HepG2 (cell line): ENCODE results near the gene PIK3C3. TPM values are rescaled to one million over a fixed set of nuclear protein-coding genes. Genes with fewer than 3 reads are reported as not detected.

Experiments
- ATAC-seq: fragments of 200-7000 bp; cut with Tn5 transposase; 3 replicates; pipeline ENCODE4 v1.9.1; 2020; ENCODE audit warnings: mild to moderate bottlenecking, moderate library complexity
- BruUV-seq: library from RNA; stranded (reverse); fragments of 400-500 nt; replicated peaks from 2 replicates; lab custom pipeline; 2021; lab: Mats Ljungman, UMichigan
- CTCF ChIA-PET: fragments of 300-600 bp; formaldehyde crosslinking; extraction: SDS; loops from one replicate; lab custom pipeline; 2021; ENCODE audit warnings: low total read pairs, inconsistent platforms, low intra/inter-chr PET ratio; lab: Yijun Ruan, JAX
- POLR2A ChIA-PET: fragments of 350-600 bp; sonication (Branson Sonifier 250); formaldehyde crosslinking; loops from one replicate; lab custom pipeline; 2020; ENCODE audit warnings: antibody characterized with exemption, inconsistent platforms; lab: Yijun Ruan, JAX
- DNase-seq: peaks from one replicate; pipeline ENCODE4 v3.0.0-alpha.2; 2015; ENCODE audit warnings: low spot score
- FAIRE-seq: peaks from 3 replicates; lab custom pipeline; 2011; peaks lifted over from hg19 to GRCh38; lab: Jason Lieb, UNC
- H2AFZ ChIP-seq: one replicate; pipeline ENCODE4 v1.6.1; 2011; ENCODE audit warnings: low read length, inconsistent platforms
- H3K27ac ChIP-seq: fragments of 300-600 bp; 3 replicates; pipeline ENCODE4 v1.8.0; 2011; ENCODE audit warnings: mixed run types, mild to moderate bottlenecking, mixed read lengths, low read length, inconsistent platforms; ENCODE audit not compliant: insufficient read depth; ENCODE audit errors: extremely low read length
- H3K27me3 ChIP-seq, 2 experiments: fragments of 200-600 bp in 1 of 2; 2 replicates in 1 of 2; 3 replicates in 1 of 2; pipeline versions ENCODE4 v1.6.0 to v1.8.0; 2011; ENCODE audit warnings: low read length in 2 of 2, mild to moderate bottlenecking in 2 of 2, moderate library complexity in 2 of 2, inconsistent platforms in 1 of 2; ENCODE audit not compliant: insufficient read depth in 2 of 2, control insufficient read depth in 1 of 2
- H3K36me3 ChIP-seq, 2 experiments: fragments of 200-600 bp in 1 of 2; replicated peaks in 1 of 2; 2 replicates in 1 of 2; 3 replicates in 1 of 2; pipeline versions ENCODE4 v1.5.1 to v1.8.0; 2011; ENCODE audit warnings: low read length in 2 of 2, inconsistent platforms in 1 of 2; ENCODE audit not compliant: insufficient read depth in 2 of 2, control insufficient read depth in 1 of 2
- H3K4me1 ChIP-seq: 2 replicates; pipeline ENCODE4 v1.5.1; 2012; ENCODE audit warnings: low read length, inconsistent platforms; ENCODE audit not compliant: insufficient read depth
- H3K4me2 ChIP-seq: 2 replicates; pipeline ENCODE4 v1.6.0; 2011; ENCODE audit warnings: low read depth, low read length, inconsistent platforms
- H3K4me3 ChIP-seq, 3 experiments: fragments of 200-600 bp in 1 of 3; sonication (generic), shearing (Covaris generic) in 1 of 3; replicated peaks in 1 of 3; 2 replicates each; pipeline ENCODE4 v1.5.1; 2011 to 2016; ENCODE audit warnings: low read length in 3 of 3, inconsistent platforms in 2 of 3, low read depth in 2 of 3, mild to moderate bottlenecking in 2 of 3, control low read depth in 1 of 3, mixed read lengths in 1 of 3; ENCODE audit not compliant: insufficient read depth in 1 of 3
- H3K79me2 ChIP-seq: one replicate; pipeline ENCODE4 v1.6.1; 2011; ENCODE audit warnings: low read length, inconsistent platforms; ENCODE audit not compliant: insufficient read depth
- H3K9ac ChIP-seq: 2 replicates; pipeline ENCODE4 v1.6.0; 2011; ENCODE audit warnings: mild to moderate bottlenecking, low read depth, low read length, inconsistent platforms; ENCODE audit not compliant: insufficient read depth
- H3K9me3 ChIP-seq: 2 replicates; pipeline ENCODE4 v1.5.1; 2012; ENCODE audit warnings: mild to moderate bottlenecking, low read length
- H4K20me1 ChIP-seq: 2 replicates; pipeline ENCODE4 v1.6.0; 2011; ENCODE audit warnings: inconsistent platforms, mild to moderate bottlenecking, low read length, moderate library complexity; ENCODE audit not compliant: insufficient read depth
- MYNN ChIP-seq: sonication (generic); formaldehyde crosslinking; IDR thresholded peaks from 2 replicates; pipeline ENCODE4 v1.4.0; 2020; ENCODE audit warnings: mild to moderate bottlenecking, low read depth, missing genetic modification reagents
- SUZ12 ChIP-seq: fragments of 150-350 bp; IDR thresholded peaks from 2 replicates; pipeline ENCODE4 v1.6.1; 2014; ENCODE audit warnings: low read depth, low read length
- ZNF235 ChIP-seq: sonication (generic); formaldehyde crosslinking; IDR thresholded peaks from 2 replicates; pipeline ENCODE4 v1.8.1; 2023; ENCODE audit warnings: mild to moderate bottlenecking, missing genetic modification reagents, borderline replicate concordance
- ZNF616 ChIP-seq: sonication (generic); formaldehyde crosslinking; IDR thresholded peaks from 2 replicates; pipeline ENCODE4 v1.5.0; 2020; ENCODE audit warnings: low read depth, mild to moderate bottlenecking, missing genetic modification reagents
- WGBS: methylation state at CpG from one replicate; pipeline ENCODE4 v1.1.6; 2017; ENCODE audit warnings: low lambda C conversion rate; 5-methylcytosine and 5-hydroxymethylcytosine counted together
- in situ Hi-C: cut with HindIII; loops from 2 replicates; pipeline ENCODE4 v1.10.0; 2017; ENCODE audit warnings: low pct_unique_long_range_greater_than_20kb; ENCODE audit not compliant: extremely low pct_ligation_motif_present
- intact Hi-C: fragments of 100-400 bp; cut with micrococcal nuclease; formaldehyde crosslinking; loops from one replicate; pipeline ENCODE4 v1.10.0; 2022; ENCODE audit not compliant: unreplicated experiment
- polyA plus RNA-seq, 8 experiments: library from polyadenylated mRNA; depleted of rRNA in 3 of 8; stranded (reverse) in 7 of 8; unstranded in 1 of 8; fragments of >200 nt; fragmentation: Illumina TruSeq in 4 of 8; extraction: Trizol in 4 of 8; gene quantifications; 2 replicates each; pipeline versions ENCODE4 v1.2.1 to v1.2.3, GENCODE V29; 2011 to 2016; ENCODE audit warnings: low read depth in 4 of 8, missing spikeins in 1 of 8, mixed read lengths in 1 of 8; ENCODE audit not compliant: insufficient read depth in 1 of 8
- total RNA-seq, 5 experiments: library from RNA; depleted of rRNA; stranded (reverse); fragments of >200 nt; fragmentation: Illumina TruSeq; extraction: Trizol; gene quantifications; 2 replicates each; pipeline ENCODE4 v1.2.3, GENCODE V29; 2016; ENCODE audit warnings: low read depth in 1 of 5
- TF ChIP-seq, protein P1 (sequence below): sonication (generic); formaldehyde crosslinking; conservative IDR thresholded peaks from 2 replicates; pipeline ENCODE4 v1.5.0; 2020; ENCODE audit warnings: missing genetic modification reagents
- TF ChIP-seq, protein P2 (sequence below): sonication (generic); formaldehyde crosslinking; IDR thresholded peaks from 2 replicates; pipeline ENCODE4 v1.8.1; 2023; ENCODE audit warnings: mild to moderate bottlenecking, missing genetic modification reagents, borderline replicate concordance

The PIK3C3 gene
- total and polyA plus RNA-seq, 2 of the 13 experiments (the other 11 are each of a cell fraction or from before 2014, with no cell fraction given) = 42.8 to 46.4 TPM

GRCh38 chr18:42086288-42086687 is 131.3 kb downstream of the PIK3C3 start (continued):
- TF ChIP-seq, protein P1, sequence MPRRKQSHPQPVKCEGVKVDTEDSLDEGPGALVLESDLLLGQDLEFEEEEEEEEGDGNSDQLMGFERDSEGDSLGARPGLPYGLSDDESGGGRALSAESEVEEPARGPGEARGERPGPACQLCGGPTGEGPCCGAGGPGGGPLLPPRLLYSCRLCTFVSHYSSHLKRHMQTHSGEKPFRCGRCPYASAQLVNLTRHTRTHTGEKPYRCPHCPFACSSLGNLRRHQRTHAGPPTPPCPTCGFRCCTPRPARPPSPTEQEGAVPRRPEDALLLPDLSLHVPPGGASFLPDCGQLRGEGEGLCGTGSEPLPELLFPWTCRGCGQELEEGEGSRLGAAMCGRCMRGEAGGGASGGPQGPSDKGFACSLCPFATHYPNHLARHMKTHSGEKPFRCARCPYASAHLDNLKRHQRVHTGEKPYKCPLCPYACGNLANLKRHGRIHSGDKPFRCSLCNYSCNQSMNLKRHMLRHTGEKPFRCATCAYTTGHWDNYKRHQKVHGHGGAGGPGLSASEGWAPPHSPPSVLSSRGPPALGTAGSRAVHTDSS (CRISPR knock-in tag) = no peak
- TF ChIP-seq MYNN (CRISPR knock-in tag) (no peak), ZNF616 (CRISPR knock-in tag) (no peak)
- TF ChIP-seq, all 625 proteins: peak for 0

- TF ChIP-seq, protein P2, sequence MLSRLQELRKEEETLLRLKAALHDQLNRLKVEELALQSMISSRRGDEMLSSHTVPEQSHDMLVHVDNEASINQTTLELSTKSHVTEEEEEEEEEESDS (CRISPR knock-in tag) = no peak
- TF ChIP-seq ZNF235 (CRISPR knock-in tag) = no peak
- no peak for TF ChIP-seq SUZ12
- TF ChIP-seq, protein P1 (CRISPR knock-in tag) = no peak
- H2AFZ ChIP-seq = no peak overlapping the region
- intact Hi-C loops = no loop called here
- no peaks in the 10 kb centered on the region for H3K4me1 ChIP-seq
- no peak for ATAC-seq
- no peak overlapping the region for H3K4me2 ChIP-seq
- no peaks in the 10 kb centered on the region for H3K79me2 ChIP-seq
- no peak overlapping the region for H3K9ac ChIP-seq
- H3K27ac ChIP-seq = no peak overlapping the region
- 97% methylated on average over 7 of the region's 7 CpGs for WGBS
- no peak overlapping the region for H3K4me3 ChIP-seq
- no TSS peak for BruUV-seq
- no peaks in the 10 kb centered on the region for H3K9me3 ChIP-seq
- H3K27me3 ChIP-seq = no peaks in the 10 kb centered on the region
- FAIRE-seq = no peak
- no peak for DNase-seq
- POLR2A ChIA-PET = no interaction called here
- CTCF ChIA-PET = no interaction called here
- in situ Hi-C loops = no loop called here
- no peaks in the 10 kb centered on the region; a peak in 1 of 5 replicates for H3K36me3 ChIP-seq
- H4K20me1 ChIP-seq = no peaks in the 10 kb centered on the region
Observed at GRCh38 chr18:42087235-42087634, 132.2 kb downstream of the PIK3C3 start.
